ENCODE results near the gene ATP6AP2. TPM values are rescaled to one million over a fixed set of nuclear protein-coding genes. Genes with fewer than 3 reads are reported as not detected.

Gene ATP6AP2, protein sequence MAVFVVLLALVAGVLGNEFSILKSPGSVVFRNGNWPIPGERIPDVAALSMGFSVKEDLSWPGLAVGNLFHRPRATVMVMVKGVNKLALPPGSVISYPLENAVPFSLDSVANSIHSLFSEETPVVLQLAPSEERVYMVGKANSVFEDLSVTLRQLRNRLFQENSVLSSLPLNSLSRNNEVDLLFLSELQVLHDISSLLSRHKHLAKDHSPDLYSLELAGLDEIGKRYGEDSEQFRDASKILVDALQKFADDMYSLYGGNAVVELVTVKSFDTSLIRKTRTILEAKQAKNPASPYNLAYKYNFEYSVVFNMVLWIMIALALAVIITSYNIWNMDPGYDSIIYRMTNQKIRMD
- total RNA-seq, result 113 TPM

DNA sequence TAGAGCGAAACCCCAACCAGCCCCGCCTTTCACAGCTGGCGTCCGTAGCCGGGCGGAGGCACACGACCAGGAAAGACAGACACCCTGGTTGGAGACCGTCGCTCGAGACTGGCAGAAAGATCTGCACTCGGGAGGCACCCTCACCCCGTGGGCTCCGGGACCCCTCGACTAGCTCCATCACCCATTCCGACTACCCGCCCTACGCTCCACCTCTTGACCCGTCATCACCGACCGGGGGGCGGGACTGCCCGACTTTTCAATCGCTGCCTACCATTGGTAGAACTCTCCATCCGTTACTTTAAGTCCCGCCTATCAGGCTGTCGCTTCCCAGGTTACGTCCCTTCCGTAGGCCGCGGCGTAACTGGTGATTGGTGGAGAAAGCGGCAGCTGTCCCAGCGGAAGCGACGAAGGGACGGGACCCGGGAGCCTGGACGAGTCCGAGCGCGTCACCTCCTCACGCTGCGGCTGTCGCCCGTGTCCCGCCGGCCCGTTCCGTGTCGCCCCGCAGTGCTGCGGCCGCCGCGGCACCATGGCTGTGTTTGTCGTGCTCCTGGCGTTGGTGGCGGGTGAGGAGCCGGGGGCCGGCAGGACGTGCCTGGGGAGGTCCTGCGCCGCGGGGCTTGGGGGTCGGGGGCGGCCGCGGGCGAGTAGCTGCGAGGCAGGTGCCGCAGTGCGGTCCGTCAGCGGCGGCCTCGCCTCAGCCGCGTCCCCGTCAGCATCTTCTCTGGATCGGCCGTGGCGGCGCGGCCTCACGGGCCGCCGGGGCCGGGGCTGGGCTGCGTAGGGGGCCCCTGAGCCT lies at the start of gene ATP6AP2:
Gene ATP6AP2, plus strand, starts transcription at position 434 of the 799 bp plus-strand sequence. Its CDS starts 96 bp downstream, at position 530.

DNA sequence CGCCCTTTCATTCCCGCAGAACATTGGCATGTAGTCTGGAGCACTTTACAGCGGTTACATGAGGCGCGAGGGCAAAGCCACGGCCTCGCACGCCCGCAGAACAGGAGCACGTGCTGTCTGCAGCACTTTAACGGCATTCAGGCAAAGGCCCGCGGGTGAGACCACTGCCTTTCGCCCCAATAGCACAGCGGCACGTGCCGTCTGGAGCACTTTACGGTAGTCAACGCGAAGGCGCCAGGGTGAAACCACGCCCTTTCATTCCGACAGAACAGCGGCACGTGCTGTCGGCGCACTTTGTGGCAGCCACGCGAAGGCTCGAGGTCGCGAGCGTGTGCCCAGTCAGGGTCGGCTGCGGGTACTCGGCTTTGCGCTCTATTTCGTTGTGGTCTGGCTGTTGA lies 42.4 kb downstream of the ATP6AP2 start, which contains the start of gene MPC1L:
Gene MPC1L, plus strand, starts transcription at position 290 of the 398 bp plus-strand sequence. CDS start 138 bp downstream, outside the sequence.

DNA sequence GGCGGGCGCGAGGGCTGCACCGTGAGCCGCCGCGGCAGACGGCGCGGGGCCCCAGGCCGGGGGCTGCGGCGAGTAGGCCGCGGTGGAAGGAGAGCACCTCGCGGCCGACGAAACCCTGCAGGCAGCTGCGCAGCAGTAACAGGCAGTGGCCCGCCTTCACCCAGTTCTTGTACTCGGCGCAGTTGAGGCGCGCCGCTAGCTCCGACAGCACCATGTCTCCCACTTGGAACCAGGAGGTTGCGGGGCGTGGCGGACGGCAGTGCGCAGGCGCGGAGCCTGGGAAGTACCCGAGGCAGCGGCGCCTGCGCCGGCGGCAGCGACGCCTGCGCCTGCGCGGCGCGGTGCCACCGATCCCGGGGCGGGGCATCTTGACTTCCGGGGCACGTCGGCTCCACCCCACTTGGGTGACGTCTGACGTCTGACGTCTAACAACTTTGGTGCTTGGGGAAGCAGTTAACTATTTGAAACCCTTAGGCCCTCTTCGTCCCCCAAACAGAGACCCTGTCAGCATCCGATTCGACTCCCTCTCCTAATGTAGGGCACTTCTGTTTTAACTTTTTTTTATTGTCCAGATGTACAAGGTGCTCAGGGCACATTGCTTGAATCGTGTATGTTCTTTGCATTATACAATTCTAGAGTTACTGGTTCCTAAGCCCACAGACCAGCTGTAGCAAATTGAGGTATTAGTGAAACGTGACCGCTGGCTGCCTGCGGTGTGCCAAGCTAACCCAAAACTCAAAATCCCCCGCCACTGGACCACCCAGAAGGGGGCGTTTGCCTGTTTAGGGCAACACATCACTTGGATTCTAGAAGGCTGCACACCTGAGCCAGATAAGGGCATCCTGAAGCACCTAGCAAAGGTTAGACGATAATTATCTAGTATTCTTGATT lies 66.8 kb downstream of the ATP6AP2 start, which contains the start of gene CXorf38:
Gene CXorf38, minus strand, starts transcription at position 255 of the 891 bp plus-strand sequence. Its CDS starts 41 bp downstream, at position 214.

Small RNAs within 50 kb of the gene (small RNA-seq; reads per million reads assigned to genes)
- not detected for gene RNU7-164P (ENCODE audit: low replicate concordance)

Other genes starting within 250 kb of the ATP6AP2 start
- gene MPC1L, start 42.5 kb downstream of the ATP6AP2 start, total RNA-seq, result not detected
- 13.4 TPM for gene CXorf38, start 66.6 kb downstream of the ATP6AP2 start, total RNA-seq
- 33.8 TPM for gene MED14, start 154.6 kb downstream of the ATP6AP2 start, total RNA-seq

Data from metanephros (tissue), 2 donors.